Endothelial cell of umbilical vein (primary cell): ENCODE data around the gene CYTIP. TPM values are rescaled to one million over a fixed set of nuclear protein-coding genes. Genes with fewer than 3 reads are reported as not detected.
A peak's percentile ranks its signal among the peaks of the same experiment; 100 is the strongest.

ENCODE experiments used
- BruUV-seq: library from RNA; stranded (reverse); fragments of 400-500 nt; replicated peaks from 2 replicates; lab custom pipeline; 2021; lab: Mats Ljungman, UMichigan
- CTCF ChIA-PET: fragments of 300-600, 350-600 bp; sonication (Branson Sonifier 250); formaldehyde crosslinking; loops from one replicate; lab custom pipeline; 2021; ENCODE audit warnings: antibody characterized with exemption, inconsistent platforms; lab: Charles Lee
- POLR2A ChIA-PET: fragments of 300-600, 350-600 bp; sonication (Branson Sonifier 250); formaldehyde crosslinking; loops from one replicate; lab custom pipeline; 2021; ENCODE audit warnings: antibody characterized with exemption, inconsistent platforms; lab: Charles Lee
- DNase-seq: peaks from one replicate; pipeline ENCODE4 v3.0.0-alpha.2; 2011; ENCODE audit warnings: low read depth, low spot score
- FAIRE-seq: peaks from 2 replicates; lab custom pipeline; 2011; peaks lifted over from hg19 to GRCh38; lab: Jason Lieb, UNC
- H2AFZ ChIP-seq: 2 replicates; pipeline ENCODE4 v1.6.0; 2012; ENCODE audit warnings: low read depth, low read length, control low read depth, inconsistent platforms
- H3K27ac ChIP-seq: 2 replicates; pipeline ENCODE4 v1.5.1; 2011; ENCODE audit warnings: low read depth, mild to moderate bottlenecking, control low read depth, low read length, moderate library complexity; ENCODE audit not compliant: insufficient read depth
- H3K27me3 ChIP-seq, 2 experiments: 2 replicates each; pipeline versions ENCODE4 v1.6.0 to v1.6.1; 2011; ENCODE audit warnings: low read length in 2 of 2, mixed read lengths in 1 of 2; ENCODE audit not compliant: control insufficient read depth in 2 of 2, insufficient read depth in 2 of 2
- H3K36me3 ChIP-seq, 2 experiments: 2 replicates in 1 of 2; 3 replicates in 1 of 2; pipeline ENCODE4 v1.5.1; 2011; ENCODE audit warnings: low read length in 2 of 2, mild to moderate bottlenecking in 1 of 2, moderate library complexity in 1 of 2; ENCODE audit not compliant: control insufficient read depth in 2 of 2, insufficient read depth in 2 of 2; ENCODE audit errors: extremely low read depth in 1 of 2
- H3K4me1 ChIP-seq: 3 replicates; pipeline ENCODE4 v1.5.1; 2011; ENCODE audit warnings: mild to moderate bottlenecking, low read length; ENCODE audit not compliant: control insufficient read depth, insufficient read depth; ENCODE audit errors: extremely low read depth
- H3K4me2 ChIP-seq: 2 replicates; pipeline ENCODE4 v1.6.1; 2011; ENCODE audit warnings: low read length, control low read depth, mixed read lengths; ENCODE audit not compliant: insufficient read depth
- H3K4me3 ChIP-seq, 3 experiments: fragments of 200-600 bp in 1 of 3; sonication (generic), shearing (Covaris generic) in 1 of 3; replicated peaks in 1 of 3; 2 replicates each; pipeline ENCODE4 v1.5.1; 2011 to 2016; ENCODE audit warnings: control low read depth in 3 of 3, low read length in 3 of 3, mild to moderate bottlenecking in 2 of 3, inconsistent platforms in 1 of 3, low read depth in 1 of 3, moderate library complexity in 1 of 3; ENCODE audit not compliant: insufficient read depth in 1 of 3
- H3K79me2 ChIP-seq: 2 replicates; pipeline ENCODE4 v1.6.0; 2012; ENCODE audit warnings: low read length, inconsistent platforms; ENCODE audit not compliant: control insufficient read depth, insufficient read depth
- H3K9ac ChIP-seq: replicated peaks from 2 replicates; pipeline ENCODE3; 2011; ENCODE audit warnings: low read length, control low read depth; ENCODE audit not compliant: insufficient read depth; ENCODE audit errors: extremely low read depth
- H3K9me1 ChIP-seq: replicated peaks from 3 replicates; pipeline ENCODE4 v1.6.0; 2011; ENCODE audit warnings: mild to moderate bottlenecking, low read length; ENCODE audit not compliant: control insufficient read depth, insufficient read depth; ENCODE audit errors: extremely low read depth
- H3K9me3 ChIP-seq: replicated peaks from 2 replicates; pipeline ENCODE4 v1.5.1; 2012; ENCODE audit warnings: low read length, inconsistent platforms; ENCODE audit not compliant: control insufficient read depth, insufficient read depth
- H4K20me1 ChIP-seq: replicated peaks from 2 replicates; pipeline ENCODE3; 2011; ENCODE audit warnings: mild to moderate bottlenecking, low read length; ENCODE audit not compliant: control insufficient read depth, insufficient read depth; ENCODE audit errors: extremely low read depth
- CTCF ChIP-seq, 2 donors: IDR thresholded peaks; 1 replicate in 1 of 2; 2 replicates in 1 of 2; pipeline ENCODE4 v1.5.1; 2011; ENCODE audit warnings: low read length in 2 of 2, mild to moderate bottlenecking in 2 of 2, moderate library complexity in 2 of 2, control low read depth in 1 of 2, inconsistent platforms in 1 of 2, low read depth in 1 of 2; ENCODE audit not compliant: insufficient read depth in 1 of 2; ENCODE audit errors: extremely low read depth in 1 of 2
- EZH2 ChIP-seq: IDR thresholded peaks from 2 replicates; pipeline ENCODE4 v1.6.1; 2012; ENCODE audit warnings: borderline replicate concordance, low read depth, mild to moderate bottlenecking, moderate library complexity, low read length, inconsistent platforms; ENCODE audit not compliant: severe bottlenecking
- FOS ChIP-seq: IDR thresholded peaks from 2 replicates; pipeline ENCODE4 v1.6.1; 2011; ENCODE audit warnings: mild to moderate bottlenecking, low read length, moderate library complexity, borderline replicate concordance; ENCODE audit not compliant: insufficient read depth
- GATA2 ChIP-seq: IDR thresholded peaks from 2 replicates; pipeline ENCODE4 v1.7.0; 2011; ENCODE audit warnings: low read depth, mild to moderate bottlenecking, moderate library complexity, mixed read lengths, low read length; ENCODE audit not compliant: insufficient read length, insufficient read depth
- JUN ChIP-seq: IDR thresholded peaks from 2 replicates; pipeline ENCODE4 v1.6.1; 2011; ENCODE audit warnings: borderline replicate concordance, low read depth; ENCODE audit not compliant: insufficient read length, insufficient read depth
- MAX ChIP-seq: IDR thresholded peaks from 2 replicates; pipeline ENCODE4 v1.6.1; 2011; ENCODE audit not compliant: insufficient read depth, insufficient read length
- MYC ChIP-seq: IDR thresholded peaks from one replicate; pipeline ENCODE4 v1.6.1; 2011; ENCODE audit warnings: mild to moderate bottlenecking, low read depth, low read length
- POLR2A ChIP-seq: IDR thresholded peaks from 2 replicates; pipeline ENCODE4 v1.6.1; 2012; ENCODE audit warnings: low read depth, mild to moderate bottlenecking, control low read depth, low read length
- POLR2AphosphoS5 ChIP-seq: IDR thresholded peaks from 2 replicates; pipeline ENCODE4 v1.6.1; 2012; ENCODE audit warnings: low read depth, mild to moderate bottlenecking, control low read depth, low read length, moderate library complexity; ENCODE audit not compliant: insufficient read depth
- dilution Hi-C: fragments of 300-500 bp; cut with MboI; formaldehyde crosslinking; loops from one replicate; pipeline ENCODE4 v1.15.0; 2019; ENCODE audit warnings: low sequenced_read_pairs; ENCODE audit not compliant: extremely low pct_ligation_motif_present
- intact Hi-C: fragments of 100-400 bp; cut with micrococcal nuclease; formaldehyde crosslinking; loops from one replicate; pipeline ENCODE4 v1.10.0; 2022
- polyA plus RNA-seq, 4 experiments: library from polyadenylated mRNA; depleted of rRNA in 3 of 4; stranded (reverse) in 3 of 4; unstranded in 1 of 4; fragments of >200 nt; gene quantifications; 2 replicates each; pipeline versions ENCODE4 v1.2.1 to v1.2.3, GENCODE V29; 2011 to 2012; ENCODE audit warnings: missing spikeins in 1 of 4
- total RNA-seq: library from RNA; stranded (reverse); gene quantifications from 2 replicates; pipeline ENCODE4 v1.2.3, GENCODE V29; 2021

The CYTIP gene
- total and polyA plus RNA-seq, 2 donors (not counting 3 experiments of a cell fraction or from before 2014, with no cell fraction given): not detected

GRCh38 chr2:157442191-157442590, 1.7 kb downstream of the CYTIP start:
- dilution Hi-C loops (no loop called here), intact Hi-C loops (no loop called here)
- no peaks in the 10 kb centered on the region for H3K9me1 ChIP-seq
- H3K4me2 ChIP-seq: no peak overlapping the region
- H2AFZ ChIP-seq: no peak overlapping the region
- FAIRE-seq (no peak), DNase-seq (no peak)
- H3K4me3 ChIP-seq: no peak overlapping the region
- ChIA-PET CTCF (no interaction called here), POLR2A (no interaction called here)
- TF ChIP-seq CTCF (IDR thresholded peaks at IDR 0.05; ENCODE audit: extremely low read depth in 1 of 2, insufficient read depth in 1 of 2, low read depth in 1 of 2, low read length in 2 of 2): no peak
- H3K79me2 ChIP-seq: no peaks in the 10 kb centered on the region
- no peaks in the 10 kb centered on the region for H4K20me1 ChIP-seq
- no peaks in the 10 kb centered on the region for H3K4me1 ChIP-seq
- H3K36me3 ChIP-seq: no peaks in the 10 kb centered on the region
- no peaks in the 10 kb centered on the region for H3K9me3 ChIP-seq
- H3K27ac ChIP-seq: no peak overlapping the region
- BruUV-seq: no TSS peak
- H3K9ac ChIP-seq: no peak overlapping the region
- H3K27me3 ChIP-seq: no peaks in the 10 kb centered on the region

- intact Hi-C loops: no loop called here
- no peak overlapping the region for H3K4me2 ChIP-seq
- no peaks in the 10 kb centered on the region for H3K4me1 ChIP-seq
- POLR2A ChIA-PET: no interaction called here
- CTCF ChIA-PET: no interaction called here
- H3K9me1 ChIP-seq: no peaks in the 10 kb centered on the region
- TF ChIP-seq POLR2AphosphoS5 (no peak), JUN (no peak), CTCF (IDR thresholded peaks at IDR 0.05; ENCODE audit: extremely low read depth in 1 of 2, insufficient read depth in 1 of 2, low read depth in 1 of 2, low read length in 2 of 2) (no peak), MAX (no peak), GATA2 (no peak), POLR2A (no peak), FOS (no peak), EZH2 (no peak), MYC (no peak)
- no peaks in the 10 kb centered on the region for H3K9me3 ChIP-seq
- BruUV-seq: no TSS peak
- FAIRE-seq (no peak), DNase-seq (peak; percentile 33)
- no peak overlapping the region for H3K9ac ChIP-seq
- dilution Hi-C loops: no loop called here
- no peaks in the 10 kb centered on the region for H3K36me3 ChIP-seq
- H3K27me3 ChIP-seq: no peaks in the 10 kb centered on the region
- no peak overlapping the region for H3K4me3 ChIP-seq
- H3K79me2 ChIP-seq: no peaks in the 10 kb centered on the region
- no peak overlapping the region for H2AFZ ChIP-seq
- H4K20me1 ChIP-seq: no peaks in the 10 kb centered on the region
- no peak overlapping the region for H3K27ac ChIP-seq
Measured at GRCh38 chr2:157441072-157441454, 2.8 kb downstream of the CYTIP start.
